Fibroblast of the aortic adventitia (primary cell): Measurements from ENCODE around the gene AKAP14. TPM values are rescaled to one million over a fixed set of nuclear protein-coding genes. Genes with fewer than 3 reads are reported as not detected.
"Not testable (repeated sequence)": the region's sequence is repeated elsewhere in the genome, so short reads cannot be mapped to it uniquely, and the experiment has no call there.

Experiments used
- DNase-seq: peaks from one replicate; pipeline ENCODE4 v3.0.0-alpha.2; 2010; ENCODE audit warnings: low read depth
- H3K4me3 ChIP-seq: 2 replicates; pipeline ENCODE4 v1.5.1; 2011; ENCODE audit warnings: low read depth, mild to moderate bottlenecking, control low read depth, low read length, moderate library complexity
- CTCF ChIP-seq: IDR thresholded peaks from 2 replicates; pipeline ENCODE4 v1.5.1; 2011; ENCODE audit warnings: mild to moderate bottlenecking, low read length, control low read depth, inconsistent platforms; ENCODE audit not compliant: insufficient read depth
- total RNA-seq: library from RNA; depleted of rRNA; stranded (reverse); fragments of >200 nt; gene quantifications from 2 replicates; pipeline ENCODE4 v1.2.3, GENCODE V29; 2012; ENCODE audit warnings: low replicate concordance

The AKAP14 gene
- total RNA-seq, 1 donor: not detected

DNA sequence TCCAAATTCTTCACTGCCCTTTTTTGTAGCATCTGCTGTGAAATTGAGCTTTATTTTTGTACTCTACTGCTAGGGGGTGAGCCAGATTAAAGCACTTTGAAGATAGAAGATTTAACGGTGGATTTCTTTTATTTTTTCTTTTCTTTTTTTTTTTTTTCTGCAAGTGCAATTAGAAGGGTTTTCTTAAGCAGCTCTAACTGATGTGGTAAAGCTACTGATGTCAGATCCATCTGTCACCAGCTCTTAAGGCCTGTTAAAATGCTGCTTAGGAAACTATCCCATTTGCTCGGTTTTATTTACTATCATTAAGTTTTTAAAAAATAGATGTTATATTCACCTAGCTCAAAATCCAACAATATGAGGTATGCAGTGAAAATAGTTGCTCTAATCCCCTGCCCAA is 17.0 kb upstream of the AKAP14 start:
- TF ChIP-seq CTCF: no peak
- no peak for DNase-seq
- no peak overlapping the region for H3K4me3 ChIP-seq

DNA sequence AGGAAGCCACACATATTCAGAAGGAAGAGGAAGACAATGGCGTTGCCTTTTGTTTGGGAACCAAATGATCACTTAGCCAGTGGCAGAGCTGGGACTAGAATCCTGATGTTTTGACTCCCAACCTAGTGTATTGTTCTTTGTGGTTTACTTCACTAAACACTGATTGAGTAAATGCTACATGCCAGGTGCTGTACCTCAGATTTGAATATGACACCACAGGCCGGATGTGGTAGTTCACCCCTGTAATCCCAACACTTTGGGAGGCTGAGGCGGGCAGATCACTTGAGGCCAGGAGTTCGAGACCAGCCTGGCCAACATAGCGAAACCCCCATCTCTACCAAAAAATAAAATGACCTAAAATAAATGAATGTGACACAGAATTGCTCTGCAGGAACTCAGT is 15.6 kb upstream of the AKAP14 start:
- H3K4me3 ChIP-seq: no peak overlapping the region
- no peak for TF ChIP-seq CTCF

GRCh38 chrX:119880552-119881437 is 14.9 kb upstream of the AKAP14 start:
- TF ChIP-seq CTCF: peak; percentile 80
- no peak overlapping the region for H3K4me3 ChIP-seq
- peak; percentile 62 for DNase-seq

More for the DNA sequence above, 15.6 kb upstream of the AKAP14 start:
- no peak for DNase-seq

DNA sequence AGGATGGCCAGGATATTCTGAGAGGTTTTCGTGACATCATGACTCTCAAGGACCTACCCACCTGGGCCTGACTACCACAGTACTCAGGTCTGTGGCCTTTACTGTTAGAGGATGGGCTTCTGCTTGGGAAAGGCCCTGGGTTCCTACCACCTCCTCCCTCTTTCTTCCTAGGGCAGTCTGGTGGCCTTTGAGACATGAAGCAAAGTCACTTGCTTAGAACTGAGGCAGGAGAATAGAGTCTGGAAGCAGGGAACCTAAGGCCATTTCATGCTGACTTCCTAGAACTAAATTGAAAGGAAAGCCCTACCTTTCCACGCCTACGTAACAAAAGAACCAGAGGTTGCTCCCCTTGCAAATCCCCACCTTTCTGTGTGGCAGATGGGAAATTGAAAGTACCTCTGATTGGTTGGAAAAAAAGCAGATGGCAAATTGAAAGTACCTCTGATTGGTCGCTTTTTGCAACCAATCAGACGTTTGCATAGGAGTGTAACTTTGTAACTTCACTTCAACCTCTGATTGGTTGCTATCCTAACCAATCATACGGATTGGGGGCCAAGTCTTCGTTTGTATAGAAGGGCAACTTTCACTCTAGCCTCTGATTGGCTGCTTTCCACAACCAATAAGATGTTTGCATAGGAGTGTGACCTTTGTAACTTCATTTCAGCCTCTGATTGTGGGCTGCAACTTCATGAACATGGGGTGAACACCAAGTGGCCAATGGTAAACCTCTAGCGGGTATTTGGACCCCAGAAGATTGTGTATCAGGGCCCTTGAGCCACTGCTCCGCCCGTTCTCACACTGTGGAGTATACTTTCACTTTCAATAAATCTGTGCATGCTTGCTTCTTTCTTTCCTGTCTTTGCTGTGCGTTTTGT is 9.9 kb upstream of the AKAP14 start:
- no peak for TF ChIP-seq CTCF
- peak; percentile 39 for DNase-seq
- H3K4me3 ChIP-seq: no peak overlapping the region

GRCh38 chrX:119887721-119888425 is 7.8 kb upstream of the AKAP14 start:
- no peak for DNase-seq
- peak overlapping the region; percentile 35 for H3K4me3 ChIP-seq
- TF ChIP-seq CTCF: peak; percentile 51

DNA sequence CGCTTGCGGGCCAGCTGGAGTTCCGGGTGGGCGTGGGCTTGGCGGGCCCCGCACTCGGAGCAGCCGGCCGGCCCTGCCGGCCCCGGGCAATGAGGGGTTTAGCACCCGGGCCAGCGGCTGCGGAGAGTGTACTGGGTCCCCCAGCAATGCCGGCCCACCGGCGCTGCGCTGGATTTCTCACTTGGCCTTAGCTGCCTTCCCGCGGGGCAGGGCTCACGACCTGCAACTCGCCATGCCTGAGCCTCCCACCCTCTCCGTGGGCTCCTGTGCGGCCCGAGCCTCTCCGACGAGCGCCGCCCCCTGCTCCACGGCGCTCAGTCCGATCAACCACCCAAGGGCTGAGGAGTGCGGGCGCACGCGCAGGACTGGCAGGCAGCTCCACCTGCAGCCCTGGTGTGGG is 5.1 kb upstream of the AKAP14 start:
- not testable (repeated sequence) for DNase-seq, H3K4me3 ChIP-seq

DNA sequence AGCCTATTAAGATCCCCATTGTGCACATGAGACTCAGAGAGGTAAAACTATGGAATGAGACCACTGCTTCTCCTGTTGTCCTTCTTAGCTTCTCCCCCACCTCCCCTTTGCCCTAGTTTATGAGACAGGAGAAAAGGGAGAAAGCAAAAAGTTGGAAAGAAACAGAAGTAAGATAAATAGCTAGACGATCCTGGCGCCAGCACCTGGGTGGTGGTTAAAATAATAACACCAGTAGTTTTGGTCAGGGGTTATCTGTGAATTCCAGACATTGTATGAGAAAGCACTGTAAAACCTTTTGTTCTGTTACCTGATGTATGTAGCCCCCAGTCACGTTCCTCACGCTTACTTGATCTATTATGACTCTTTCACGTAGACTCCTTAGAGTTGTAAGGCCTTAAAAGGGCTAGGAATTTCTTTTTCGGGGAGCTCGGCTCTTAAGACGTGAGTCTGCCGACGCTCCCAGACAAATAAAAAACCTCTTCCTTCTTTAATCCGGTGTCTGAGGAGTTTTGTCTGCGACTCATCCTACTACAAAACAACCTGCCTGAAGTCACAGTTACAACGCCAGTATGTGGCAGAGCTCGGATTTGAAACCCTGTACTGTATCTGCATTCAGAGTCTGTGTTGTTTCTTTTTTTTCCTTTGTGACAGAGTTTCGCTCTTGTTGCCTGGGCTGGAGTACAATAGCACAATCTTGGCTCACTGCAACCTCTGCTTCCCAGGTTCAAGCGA is 3.6 kb upstream of the AKAP14 start:
- not testable (repeated sequence) for DNase-seq, H3K4me3 ChIP-seq
